Thyroid gland (tissue), 4 donors: ENCODE measurements around the gene DSTN. TPM values are rescaled to one million over a fixed set of nuclear protein-coding genes. Genes with fewer than 3 reads are reported as not detected.

Experiments used
- DNase-seq, 2 donors: peaks; one replicate each; pipeline ENCODE4 v3.0.0-alpha.2; 2019
- H3K27ac ChIP-seq, 3 donors: fragments of 200-600 bp; sonication (generic); 1 replicate in 2 of 3; 2 replicates in 1 of 3; pipeline ENCODE4 v1.5.1; 2016 to 2019; ENCODE audit warnings: mild to moderate bottlenecking in 1 of 3, moderate library complexity in 1 of 3
- H3K27me3 ChIP-seq: fragments of 200-600 bp; sonication (generic); one replicate; pipeline ENCODE4 v1.5.1; 2019
- H3K36me3 ChIP-seq, 2 donors: fragments of 200-600 bp; sonication (generic); one replicate each; pipeline ENCODE4 v1.5.1; 2016 to 2019
- H3K4me1 ChIP-seq, 2 donors: fragments of 200-600 bp; sonication (generic); one replicate each; pipeline ENCODE4 v1.5.1; 2017 to 2019
- H3K4me3 ChIP-seq, 3 donors: fragments of 200-600 bp; sonication (generic); replicated peaks in 1 of 3; 1 replicate in 2 of 3; 2 replicates in 1 of 3; pipeline ENCODE4 v1.5.1; 2016; ENCODE audit warnings: mild to moderate bottlenecking in 1 of 3
- H3K9me3 ChIP-seq: fragments of 200-600 bp; sonication (generic); one replicate; pipeline ENCODE4 v1.5.1; 2017
- CTCF ChIP-seq, 6 experiments: fragments of 200-600 bp in 3 of 6; fragments of 450-650 bp in 3 of 6; sonication (generic) in 3 of 6; IDR thresholded peaks; one replicate each; pipeline ENCODE4 v1.5.1; 2016 to 2019; ENCODE audit warnings: antibody characterized with exemption in 6 of 6, mild to moderate bottlenecking in 2 of 6, inconsistent platforms in 1 of 6, moderate library complexity in 1 of 6
- POLR2A ChIP-seq, 2 donors: fragments of 450-650 bp; IDR thresholded peaks; one replicate each; pipeline ENCODE4 v1.6.1; 2017; ENCODE audit warnings: antibody characterized with exemption in 2 of 2, mild to moderate bottlenecking in 2 of 2, moderate library complexity in 1 of 2
- WGBS, 2 donors: methylation state at CpG; one replicate each; pipeline ENCODE4 v1.1.5; 2017; 5-methylcytosine and 5-hydroxymethylcytosine counted together
- intact Hi-C: fragments of 100-400 bp; cut with DNase I; formaldehyde crosslinking; loops from one replicate; pipeline ENCODE4 v1.15.1; 2023
- total RNA-seq, 4 donors: library from RNA; depleted of rRNA; stranded (reverse); fragments of >200 nt; gene quantifications; one replicate each; pipeline ENCODE4 v1.2.3, GENCODE V29; 2016

Gene DSTN
- total RNA-seq, 4 donors from 2014 or later, result 504 to 681 (median 560) TPM

- peak overlapping the region in 2 of 3 donors; percentile 18 to 62 for H3K27ac ChIP-seq
- no peaks in the 10 kb centered on the region for H3K27me3 ChIP-seq
- no peak for DNase-seq
- intact Hi-C loops, result loop anchor here (10.0 kb wide), 1 partner anchor 250 kb away; no protein-coding TSS in a partner anchor
- no peaks in the 10 kb centered on the region for H3K9me3 ChIP-seq
- peaks cover 7 to 19% of the 10 kb centered on the region in 2 donors for H3K36me3 ChIP-seq
- peaks cover 30 to 50% of the 10 kb centered on the region in 2 donors for H3K4me1 ChIP-seq
- 69 to 79% methylated on average over 7 of the region's 7 CpGs for WGBS, 2 donors
- H3K4me3 ChIP-seq, result no peak overlapping the region
- no peak for TF ChIP-seq POLR2A (IDR thresholded peaks at IDR 0.05)
- peak in 1 of 6 experiments; percentile 2 for TF ChIP-seq CTCF (IDR thresholded peaks at IDR 0.05)
Observed at GRCh38 chr20:17655286-17655651, 85.4 kb downstream of the DSTN start.

- DNase-seq, result no peak
- no peak overlapping the region for H3K4me3 ChIP-seq
- no peak for TF ChIP-seq CTCF (IDR thresholded peaks at IDR 0.05)
- TF ChIP-seq POLR2A (IDR thresholded peaks at IDR 0.05), result no peak
- H3K4me1 ChIP-seq, result peaks cover 29 to 50% of the 10 kb centered on the region in 2 donors
- peak overlapping the region in 1 of 3 donors; percentile 18 for H3K27ac ChIP-seq
- peaks cover 7 to 19% of the 10 kb centered on the region in 2 donors for H3K36me3 ChIP-seq
- WGBS, 2 donors, result 83 to 86% methylated on average over 11 of the region's 11 CpGs
- H3K27me3 ChIP-seq, result no peaks in the 10 kb centered on the region
- H3K9me3 ChIP-seq, result no peaks in the 10 kb centered on the region
- intact Hi-C loops, result loop anchor here (10.0 kb wide), 1 partner anchor 249 kb away; no protein-coding TSS in a partner anchor
Observed at GRCh38 chr20:17655865-17656479, 86.1 kb downstream of the DSTN start.

- Histone ChIP-seq H3K36me3 (peaks cover 7 to 19% of the 10 kb centered on the region in 2 donors), H3K4me3 (no peak overlapping the region), H3K27ac (no peak overlapping the region), H3K9me3 (no peaks in the 10 kb centered on the region), H3K4me1 (peaks cover 29 to 50% of the 10 kb centered on the region in 2 donors), H3K27me3 (no peaks in the 10 kb centered on the region)
- DNase-seq, result no peak
- no peak for TF ChIP-seq POLR2A (IDR thresholded peaks at IDR 0.05)
- no peak for TF ChIP-seq CTCF (IDR thresholded peaks at IDR 0.05)
- intact Hi-C loops, result loop anchor here (10.0 kb wide), 1 partner anchor 248 kb away; no protein-coding TSS in a partner anchor
- 76 to 77% methylated on average over 9 of the region's 9 CpGs for WGBS, 2 donors
Observed at GRCh38 chr20:17657079-17657825, 87.4 kb downstream of the DSTN start.

GRCh38 chr20:17657898-17658647 is 88.2 kb downstream of the DSTN start:
- Histone ChIP-seq H3K4me3 (no peak overlapping the region), H3K27ac (no peak overlapping the region), H3K4me1 (peaks cover 29 to 50% of the 10 kb centered on the region in 2 donors), H3K36me3 (peaks cover 7 to 19% of the 10 kb centered on the region in 2 donors), H3K9me3 (no peaks in the 10 kb centered on the region), H3K27me3 (no peaks in the 10 kb centered on the region)
- 93 to 95% methylated on average over 9 of the region's 9 CpGs for WGBS, 2 donors
- no peak for DNase-seq
- intact Hi-C loops, result loop anchor here (10.0 kb wide), 1 partner anchor 247 kb away; no protein-coding TSS in a partner anchor
- TF ChIP-seq CTCF (IDR thresholded peaks at IDR 0.05), result no peak
